Tibial artery (tissue), 4 donors: ENCODE data around the gene CYB5R3.

Experiments
- DNase-seq, 2 donors: peaks; one replicate each; pipeline ENCODE4 v3.0.0-alpha.2; 2019
- H3K27ac ChIP-seq, 2 donors: fragments of 200-600 bp; sonication (generic) in 1 of 2; 1 replicate in 1 of 2; 2 replicates in 1 of 2; pipeline ENCODE4 v1.5.1; 2018 to 2019; ENCODE audit warnings: mild to moderate bottlenecking in 1 of 2
- H3K27me3 ChIP-seq, 2 donors: fragments of 200-600 bp; sonication (generic) in 1 of 2; one replicate each; pipeline versions ENCODE4 v1.5.1 to v1.6.0; 2016 to 2019
- H3K36me3 ChIP-seq, 3 donors: fragments of 200-600 bp; sonication (generic) in 2 of 3; one replicate each; pipeline ENCODE4 v1.5.1; 2016 to 2019; ENCODE audit warnings: mild to moderate bottlenecking in 2 of 3
- H3K4me1 ChIP-seq, 4 donors: fragments of 200-600 bp; sonication (generic) in 2 of 4; 1 replicate in 3 of 4; 2 replicates in 1 of 4; pipeline ENCODE4 v1.5.1; 2016 to 2019
- H3K4me3 ChIP-seq, 2 donors: fragments of 200-600 bp; sonication (generic) in 1 of 2; 1 replicate in 1 of 2; 2 replicates in 1 of 2; pipeline ENCODE4 v1.5.1; 2018 to 2019; ENCODE audit warnings: mild to moderate bottlenecking in 2 of 2
- H3K9me3 ChIP-seq, 3 donors: fragments of 200-600 bp; sonication (generic) in 1 of 3; one replicate each; pipeline ENCODE4 v1.5.1; 2016 to 2019
- intact Hi-C: fragments of 100-400 bp; cut with DNase I; formaldehyde crosslinking; loops from one replicate; pipeline ENCODE4 v1.15.0; 2023; ENCODE audit warnings: low total_unique reads
- TF ChIP-seq, protein P1 (sequence below), 2 experiments: fragments of 200-600 bp in 1 of 2; fragments of 450-650 bp in 1 of 2; IDR thresholded peaks; one replicate each; pipeline ENCODE4 v1.5.1; 2017 to 2019; ENCODE audit warnings: antibody characterized with exemption in 2 of 2, mild to moderate bottlenecking in 1 of 2, moderate library complexity in 1 of 2

CYB5R3 gene

GRCh38 chr22:42626951-42627625 is 22.1 kb downstream of the CYB5R3 start:
- no peaks in the 10 kb centered on the region for H3K27me3 ChIP-seq
- intact Hi-C loops, result no loop called here
- H3K4me3 ChIP-seq, result no peak overlapping the region
- H3K9me3 ChIP-seq, result no peaks in the 10 kb centered on the region
- no peak overlapping the region for H3K27ac ChIP-seq
- TF ChIP-seq, protein P1, sequence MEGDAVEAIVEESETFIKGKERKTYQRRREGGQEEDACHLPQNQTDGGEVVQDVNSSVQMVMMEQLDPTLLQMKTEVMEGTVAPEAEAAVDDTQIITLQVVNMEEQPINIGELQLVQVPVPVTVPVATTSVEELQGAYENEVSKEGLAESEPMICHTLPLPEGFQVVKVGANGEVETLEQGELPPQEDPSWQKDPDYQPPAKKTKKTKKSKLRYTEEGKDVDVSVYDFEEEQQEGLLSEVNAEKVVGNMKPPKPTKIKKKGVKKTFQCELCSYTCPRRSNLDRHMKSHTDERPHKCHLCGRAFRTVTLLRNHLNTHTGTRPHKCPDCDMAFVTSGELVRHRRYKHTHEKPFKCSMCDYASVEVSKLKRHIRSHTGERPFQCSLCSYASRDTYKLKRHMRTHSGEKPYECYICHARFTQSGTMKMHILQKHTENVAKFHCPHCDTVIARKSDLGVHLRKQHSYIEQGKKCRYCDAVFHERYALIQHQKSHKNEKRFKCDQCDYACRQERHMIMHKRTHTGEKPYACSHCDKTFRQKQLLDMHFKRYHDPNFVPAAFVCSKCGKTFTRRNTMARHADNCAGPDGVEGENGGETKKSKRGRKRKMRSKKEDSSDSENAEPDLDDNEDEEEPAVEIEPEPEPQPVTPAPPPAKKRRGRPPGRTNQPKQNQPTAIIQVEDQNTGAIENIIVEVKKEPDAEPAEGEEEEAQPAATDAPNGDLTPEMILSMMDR (IDR thresholded peaks at IDR 0.05), result no peak
- DNase-seq, result no peak
- H3K36me3 ChIP-seq, result peaks cover 86 to 100% (median 98%) of the 10 kb centered on the region in 3 donors
- peaks cover 0 to 37% (median 15%) of the 10 kb centered on the region in 4 donors for H3K4me1 ChIP-seq

- intact Hi-C loops, result no loop called here
- TF ChIP-seq, protein P1 (IDR thresholded peaks at IDR 0.05), result no peak
- H3K27me3 ChIP-seq, result no peaks in the 10 kb centered on the region
Measured at GRCh38 chr22:42626431-42626830, 22.8 kb downstream of the CYB5R3 start.

GRCh38 chr22:42625416-42625815 is 23.8 kb downstream of the CYB5R3 start:
- Histone ChIP-seq H3K27ac (no peak overlapping the region), H3K9me3 (no peaks in the 10 kb centered on the region), H3K4me3 (no peak overlapping the region), H3K36me3 (peaks cover 72 to 92% (median 81%) of the 10 kb centered on the region in 3 donors), H3K4me1 (peaks cover 7 to 42% (median 22%) of the 10 kb centered on the region in 4 donors), H3K27me3 (no peaks in the 10 kb centered on the region)
- no peak for DNase-seq
- TF ChIP-seq, protein P1 (IDR thresholded peaks at IDR 0.05), result no peak
- intact Hi-C loops, result no loop called here

More at GRCh38 chr22:42626431-42626830, 22.8 kb downstream of the CYB5R3 start:
- peaks cover 2 to 37% (median 19%) of the 10 kb centered on the region in 4 donors for H3K4me1 ChIP-seq
- no peaks in the 10 kb centered on the region for H3K9me3 ChIP-seq
- no peak overlapping the region for H3K4me3 ChIP-seq
- peaks cover 80 to 100% (median 91%) of the 10 kb centered on the region in 3 donors for H3K36me3 ChIP-seq
- no peak overlapping the region for H3K27ac ChIP-seq
- no peak for DNase-seq

GRCh38 chr22:42624551-42625106 is 24.6 kb downstream of the CYB5R3 start:
- Histone ChIP-seq H3K36me3 (peaks cover 65 to 92% (median 78%) of the 10 kb centered on the region in 3 donors), H3K4me3 (no peak overlapping the region), H3K9me3 (no peaks in the 10 kb centered on the region), H3K27me3 (no peaks in the 10 kb centered on the region), H3K4me1 (peaks cover 7 to 48% (median 27%) of the 10 kb centered on the region in 4 donors), H3K27ac (peak overlapping the region; percentile 64 to 73)
- TF ChIP-seq, protein P1 (IDR thresholded peaks at IDR 0.05), result no peak
- no peak for DNase-seq
- intact Hi-C loops, result no loop called here

DNA sequence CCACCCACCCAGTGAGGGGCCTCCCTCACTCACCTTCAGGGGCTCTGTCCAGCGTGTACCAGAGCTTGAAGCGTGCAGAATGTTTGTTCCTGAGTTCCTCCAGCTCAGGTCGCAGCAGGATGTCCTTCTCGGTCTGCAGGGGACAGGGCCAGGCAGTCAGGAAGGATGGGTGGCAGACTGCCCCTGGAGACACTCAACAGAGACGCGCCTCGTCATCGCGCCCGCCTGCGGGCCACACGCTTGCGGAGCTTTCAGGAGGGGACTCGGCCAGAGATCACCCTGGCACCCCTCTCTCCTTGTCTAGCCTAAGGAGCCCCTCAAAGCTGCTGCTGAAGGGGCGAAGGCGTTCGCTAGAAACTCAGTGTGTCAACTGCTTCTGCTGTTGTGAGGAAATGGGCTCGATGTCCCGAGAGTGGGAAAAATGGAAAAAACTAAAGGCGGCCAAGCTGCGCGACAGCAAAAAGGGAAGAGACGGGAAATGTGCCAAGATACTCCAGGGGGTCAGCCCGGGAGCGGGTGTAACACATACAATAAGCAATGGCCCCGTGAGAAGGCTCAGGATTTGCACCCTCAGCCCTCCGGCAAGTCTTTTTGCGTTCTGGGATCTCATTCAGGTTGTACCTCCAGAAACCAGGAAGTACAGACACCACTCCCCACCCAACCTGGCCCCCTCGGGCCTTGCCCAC is 25.3 kb downstream of the CYB5R3 start:
- Histone ChIP-seq H3K4me1 (peaks cover 7 to 48% (median 27%) of the 10 kb centered on the region in 4 donors), H3K36me3 (peaks cover 65 to 92% (median 78%) of the 10 kb centered on the region in 3 donors), H3K27ac (peak overlapping the region; percentile 64 to 73), H3K4me3 (no peak overlapping the region), H3K27me3 (no peaks in the 10 kb centered on the region), H3K9me3 (no peaks in the 10 kb centered on the region)
- intact Hi-C loops, result no loop called here
- TF ChIP-seq, protein P1 (IDR thresholded peaks at IDR 0.05), result no peak
- DNase-seq, result no peak
